H54 (cell line): ENCODE data around the gene OSTC.

Experiments
- DNase-seq: peaks from one replicate; pipeline ENCODE4 v3.0.0; 2011; ENCODE audit warnings: low spot score, mixed read lengths; ENCODE audit not compliant: insufficient read length
- FAIRE-seq: peaks from 3 replicates; lab custom pipeline; 2011; peaks lifted over from hg19 to GRCh38; lab: Jason Lieb, UNC
- POLR2A ChIP-seq: IDR thresholded peaks from 2 replicates; pipeline ENCODE4 v1.6.1; 2011; ENCODE audit warnings: low read depth, mild to moderate bottlenecking, low read length

Gene OSTC

GRCh38 chr4:108624263-108625056 is 25.9 kb upstream of the OSTC start:
- no peak for FAIRE-seq
- no peak for DNase-seq

GRCh38 chr4:108626056-108626455 is 24.3 kb upstream of the OSTC start:
- no peak for TF ChIP-seq POLR2A
- DNase-seq = no peak
- no peak for FAIRE-seq

More at GRCh38 chr4:108624263-108625056, 25.9 kb upstream of the OSTC start:
- no peak for TF ChIP-seq POLR2A

- DNase-seq (no peak), FAIRE-seq (no peak)
- TF ChIP-seq POLR2A = no peak
Measured at GRCh38 chr4:108628411-108628810, 22.0 kb upstream of the OSTC start.

GRCh38 chr4:108635070-108635655 is 15.2 kb upstream of the OSTC start:
- DNase-seq = no peak
- no peak for FAIRE-seq
- TF ChIP-seq POLR2A = no peak

GRCh38 chr4:108636246-108636645 is 14.2 kb upstream of the OSTC start:
- no peak for TF ChIP-seq POLR2A
- DNase-seq (no peak), FAIRE-seq (no peak)

- no peak for DNase-seq
Measured at GRCh38 chr4:108637856-108638255, 12.5 kb upstream of the OSTC start.

GRCh38 chr4:108644237-108644636 is 6.2 kb upstream of the OSTC start:
- DNase-seq = no peak
- TF ChIP-seq POLR2A = no peak
- no peak for FAIRE-seq

More at GRCh38 chr4:108637856-108638255, 12.5 kb upstream of the OSTC start:
- TF ChIP-seq POLR2A = no peak
- FAIRE-seq = no peak

- TF ChIP-seq POLR2A = no peak
- no peak for FAIRE-seq
- DNase-seq = no peak
Measured at GRCh38 chr4:108646706-108647105, 3.7 kb upstream of the OSTC start.

GRCh38 chr4:108649863-108650211 is 562 bp upstream of the OSTC start:
- no peak for TF ChIP-seq POLR2A
- no peak for FAIRE-seq
- no peak for DNase-seq

- FAIRE-seq = no peak
- no peak for TF ChIP-seq POLR2A
- no peak for DNase-seq
Measured at GRCh38 chr4:108651014-108651791, 804 bp downstream of the OSTC start.

- no peak for FAIRE-seq
- no peak for TF ChIP-seq POLR2A
- DNase-seq = no peak
Measured at GRCh38 chr4:108662629-108663028, 12.2 kb downstream of the OSTC start.

- no peak for DNase-seq
- no peak for FAIRE-seq
- no peak for TF ChIP-seq POLR2A
Measured at GRCh38 chr4:108674356-108674977, 24.1 kb downstream of the OSTC start.

- no peak for TF ChIP-seq POLR2A
- FAIRE-seq = no peak
- no peak for DNase-seq
Measured at GRCh38 chr4:108681321-108681809, 31.0 kb downstream of the OSTC start.
